Mucosa of stomach (tissue), 1 donor: Measurements from ENCODE around the gene RND3.

ENCODE experiments used
- H3K27me3 ChIP-seq: one replicate; pipeline ENCODE4 v1.7.0; 2013; ENCODE audit warnings: mild to moderate bottlenecking, low read length; ENCODE audit not compliant: control insufficient read depth, insufficient read depth
- H3K36me3 ChIP-seq: one replicate; pipeline ENCODE4 v1.7.0; 2013; ENCODE audit warnings: low read length; ENCODE audit not compliant: control insufficient read depth, insufficient read depth
- H3K4me1 ChIP-seq: one replicate; pipeline ENCODE4 v1.7.0; 2013; ENCODE audit warnings: mild to moderate bottlenecking, low read length; ENCODE audit not compliant: control insufficient read depth, insufficient read depth
- H3K4me3 ChIP-seq: one replicate; pipeline ENCODE4 v1.7.0; 2013; ENCODE audit warnings: low read length
- H3K9ac ChIP-seq: one replicate; pipeline ENCODE4 v1.7.0; 2013; ENCODE audit warnings: mild to moderate bottlenecking, low read length, moderate library complexity
- H3K9me3 ChIP-seq: one replicate; pipeline ENCODE4 v1.7.0; 2013; ENCODE audit warnings: mild to moderate bottlenecking, low read length, moderate library complexity; ENCODE audit not compliant: control insufficient read depth
- donor health status: Pancreatic carcinoma.

Gene RND3

GRCh38 chr2:150442484-150442883, 45.0 kb downstream of the RND3 start:
- H3K36me3 ChIP-seq = no peaks in the 10 kb centered on the region
- H3K4me1 ChIP-seq = no peaks in the 10 kb centered on the region

GRCh38 chr2:150441784-150442183, 45.7 kb downstream of the RND3 start:
- H3K27me3 ChIP-seq = no peaks in the 10 kb centered on the region
- no peaks in the 10 kb centered on the region for H3K9me3 ChIP-seq
- no peaks in the 10 kb centered on the region for H3K4me1 ChIP-seq

More at GRCh38 chr2:150442484-150442883, 45.0 kb downstream of the RND3 start:
- no peak overlapping the region for H3K4me3 ChIP-seq
- no peak overlapping the region for H3K9ac ChIP-seq
- no peaks in the 10 kb centered on the region for H3K27me3 ChIP-seq
- no peaks in the 10 kb centered on the region for H3K9me3 ChIP-seq

GRCh38 chr2:150441226-150441625, 46.2 kb downstream of the RND3 start:
- no peaks in the 10 kb centered on the region for H3K36me3 ChIP-seq

More at GRCh38 chr2:150441784-150442183, 45.7 kb downstream of the RND3 start:
- no peak overlapping the region for H3K9ac ChIP-seq
- H3K36me3 ChIP-seq = no peaks in the 10 kb centered on the region
- no peak overlapping the region for H3K4me3 ChIP-seq

GRCh38 chr2:150438654-150439053, 48.8 kb downstream of the RND3 start:
- Histone ChIP-seq H3K4me3 (no peak overlapping the region), H3K36me3 (no peaks in the 10 kb centered on the region), H3K9me3 (no peaks in the 10 kb centered on the region), H3K4me1 (no peaks in the 10 kb centered on the region), H3K9ac (no peak overlapping the region), H3K27me3 (no peaks in the 10 kb centered on the region)

More at GRCh38 chr2:150441226-150441625, 46.2 kb downstream of the RND3 start:
- no peaks in the 10 kb centered on the region for H3K27me3 ChIP-seq
- H3K4me3 ChIP-seq = no peak overlapping the region
- no peaks in the 10 kb centered on the region for H3K4me1 ChIP-seq
- no peaks in the 10 kb centered on the region for H3K9me3 ChIP-seq
- H3K9ac ChIP-seq = no peak overlapping the region

- no peaks in the 10 kb centered on the region for H3K4me1 ChIP-seq
- H3K9ac ChIP-seq = no peak overlapping the region
- H3K27me3 ChIP-seq = no peaks in the 10 kb centered on the region
- H3K9me3 ChIP-seq = no peaks in the 10 kb centered on the region
- no peaks in the 10 kb centered on the region for H3K36me3 ChIP-seq
- H3K4me3 ChIP-seq = no peak overlapping the region
These were observed 49.4 kb downstream of the RND3 start for GRCh38 chr2:150438041-150438440.

GRCh38 chr2:150432312-150432625, 55.2 kb downstream of the RND3 start:
- no peak overlapping the region for H3K9ac ChIP-seq
- no peaks in the 10 kb centered on the region for H3K27me3 ChIP-seq
- no peaks in the 10 kb centered on the region for H3K4me1 ChIP-seq
- no peak overlapping the region for H3K4me3 ChIP-seq
- no peaks in the 10 kb centered on the region for H3K9me3 ChIP-seq
- H3K36me3 ChIP-seq = no peaks in the 10 kb centered on the region

GRCh38 chr2:150431561-150432311, 55.7 kb downstream of the RND3 start:
- H3K9ac ChIP-seq = no peak overlapping the region
- no peaks in the 10 kb centered on the region for H3K4me1 ChIP-seq
- H3K36me3 ChIP-seq = no peaks in the 10 kb centered on the region
- H3K9me3 ChIP-seq = no peaks in the 10 kb centered on the region
- H3K27me3 ChIP-seq = no peaks in the 10 kb centered on the region
- H3K4me3 ChIP-seq = no peak overlapping the region

- Histone ChIP-seq H3K9me3 (no peaks in the 10 kb centered on the region), H3K9ac (no peak overlapping the region), H3K4me3 (no peak overlapping the region), H3K27me3 (no peaks in the 10 kb centered on the region), H3K4me1 (no peaks in the 10 kb centered on the region), H3K36me3 (no peaks in the 10 kb centered on the region)
These were observed 58.0 kb downstream of the RND3 start for GRCh38 chr2:150429384-150429961.

- H3K27me3 ChIP-seq = no peaks in the 10 kb centered on the region
- no peak overlapping the region for H3K4me3 ChIP-seq
- H3K4me1 ChIP-seq = no peaks in the 10 kb centered on the region
- no peak overlapping the region for H3K9ac ChIP-seq
- no peaks in the 10 kb centered on the region for H3K9me3 ChIP-seq
- H3K36me3 ChIP-seq = no peaks in the 10 kb centered on the region
These were observed 58.8 kb downstream of the RND3 start for GRCh38 chr2:150428641-150429040.

- Histone ChIP-seq H3K9ac (no peak overlapping the region), H3K9me3 (no peaks in the 10 kb centered on the region), H3K4me1 (no peaks in the 10 kb centered on the region), H3K36me3 (no peaks in the 10 kb centered on the region), H3K27me3 (no peaks in the 10 kb centered on the region), H3K4me3 (no peak overlapping the region)
These were observed 60.2 kb downstream of the RND3 start for GRCh38 chr2:150427298-150427697.

- no peak overlapping the region for H3K4me3 ChIP-seq
- no peak overlapping the region for H3K9ac ChIP-seq
- H3K27me3 ChIP-seq = no peaks in the 10 kb centered on the region
- H3K9me3 ChIP-seq = no peaks in the 10 kb centered on the region
- no peaks in the 10 kb centered on the region for H3K4me1 ChIP-seq
- no peaks in the 10 kb centered on the region for H3K36me3 ChIP-seq
These were observed 60.7 kb downstream of the RND3 start for GRCh38 chr2:150426724-150427123.

GRCh38 chr2:150426315-150426714, 61.2 kb downstream of the RND3 start:
- Histone ChIP-seq H3K4me3 (no peak overlapping the region), H3K36me3 (no peaks in the 10 kb centered on the region), H3K27me3 (no peaks in the 10 kb centered on the region), H3K9ac (no peak overlapping the region), H3K9me3 (no peaks in the 10 kb centered on the region), H3K4me1 (no peaks in the 10 kb centered on the region)
